NCI-H1694 (cell line): ENCODE results near the gene ZNF212.
"Not testable (repeated sequence)": the region's sequence is repeated elsewhere in the genome, so short reads cannot be mapped to it uniquely, and the experiment has no call there.

ENCODE experiments used
- DNase-seq: peaks from one replicate; lab custom pipeline; 2025; lab: John Stamatoyannopoulos, UW

Gene ZNF212

GRCh38 chr7:149218469-149219420 is 20.7 kb upstream of the ZNF212 start:
- no peak for DNase-seq

- no peak for DNase-seq
Observed at GRCh38 chr7:149220534-149220933, 18.9 kb upstream of the ZNF212 start.

- DNase-seq, result no peak
Observed at GRCh38 chr7:149223176-149223575, 16.3 kb upstream of the ZNF212 start.

- DNase-seq, result no peak
Observed at GRCh38 chr7:149223761-149224160, 15.7 kb upstream of the ZNF212 start.

- DNase-seq, result no peak
Observed at GRCh38 chr7:149224352-149224751, 15.1 kb upstream of the ZNF212 start.

GRCh38 chr7:149225106-149225505 is 14.3 kb upstream of the ZNF212 start:
- DNase-seq, result no peak

GRCh38 chr7:149225656-149226055 is 13.8 kb upstream of the ZNF212 start:
- no peak for DNase-seq

- DNase-seq, result not testable (repeated sequence)
Observed at GRCh38 chr7:149226366-149226765, 13.1 kb upstream of the ZNF212 start.

- no peak for DNase-seq
Observed at GRCh38 chr7:149226840-149227494, 12.5 kb upstream of the ZNF212 start.

- no peak for DNase-seq
Observed at GRCh38 chr7:149228831-149229471, 10.5 kb upstream of the ZNF212 start.

GRCh38 chr7:149229526-149229925 is 9.9 kb upstream of the ZNF212 start:
- no peak for DNase-seq

- DNase-seq, result no peak
Observed at GRCh38 chr7:149232362-149232761, 7.1 kb upstream of the ZNF212 start.

- not testable (repeated sequence) for DNase-seq
Observed at GRCh38 chr7:149233655-149234204, 5.7 kb upstream of the ZNF212 start.

GRCh38 chr7:149237502-149237901 is 1.9 kb upstream of the ZNF212 start:
- no peak for DNase-seq

- no peak for DNase-seq
Observed at GRCh38 chr7:149238051-149238450, 1.4 kb upstream of the ZNF212 start.

- DNase-seq, result no peak
Observed at GRCh38 chr7:149240637-149241036, 1.2 kb downstream of the ZNF212 start.

GRCh38 chr7:149241696-149242095 is 2.2 kb downstream of the ZNF212 start:
- DNase-seq, result no peak

GRCh38 chr7:149245244-149245643 is 5.8 kb downstream of the ZNF212 start:
- DNase-seq, result no peak

- DNase-seq, result no peak
Observed at GRCh38 chr7:149245744-149246143, 6.3 kb downstream of the ZNF212 start.

- no peak for DNase-seq
Observed at GRCh38 chr7:149248777-149249176, 9.3 kb downstream of the ZNF212 start.

GRCh38 chr7:149250151-149250550 is 10.7 kb downstream of the ZNF212 start:
- not testable (repeated sequence) for DNase-seq

- not testable (repeated sequence) for DNase-seq
Observed at GRCh38 chr7:149251518-149251917, 12.1 kb downstream of the ZNF212 start.
